Astrocyte of the cerebellum (primary cell): ENCODE data around the gene ARF1.

Experiments
- DNase-seq: peaks from one replicate; pipeline ENCODE4 v3.0.0-alpha.2; 2011; ENCODE audit warnings: low read depth
- H3K4me3 ChIP-seq: 2 replicates; pipeline ENCODE4 v1.5.1; 2011; ENCODE audit warnings: mild to moderate bottlenecking, low read depth, low read length, moderate library complexity
- in situ Hi-C: cut with HindIII; loops from 2 replicates; pipeline ENCODE4 v1.10.0; 2017; ENCODE audit warnings: low sequenced_read_pairs
- TF ChIP-seq, protein P1 (sequence below): IDR thresholded peaks from 2 replicates; pipeline ENCODE4 v1.5.1; 2012; ENCODE audit warnings: low read length, low read depth, moderate library complexity, mild to moderate bottlenecking; ENCODE audit errors: missing control alignments

ARF1 gene

DNA sequence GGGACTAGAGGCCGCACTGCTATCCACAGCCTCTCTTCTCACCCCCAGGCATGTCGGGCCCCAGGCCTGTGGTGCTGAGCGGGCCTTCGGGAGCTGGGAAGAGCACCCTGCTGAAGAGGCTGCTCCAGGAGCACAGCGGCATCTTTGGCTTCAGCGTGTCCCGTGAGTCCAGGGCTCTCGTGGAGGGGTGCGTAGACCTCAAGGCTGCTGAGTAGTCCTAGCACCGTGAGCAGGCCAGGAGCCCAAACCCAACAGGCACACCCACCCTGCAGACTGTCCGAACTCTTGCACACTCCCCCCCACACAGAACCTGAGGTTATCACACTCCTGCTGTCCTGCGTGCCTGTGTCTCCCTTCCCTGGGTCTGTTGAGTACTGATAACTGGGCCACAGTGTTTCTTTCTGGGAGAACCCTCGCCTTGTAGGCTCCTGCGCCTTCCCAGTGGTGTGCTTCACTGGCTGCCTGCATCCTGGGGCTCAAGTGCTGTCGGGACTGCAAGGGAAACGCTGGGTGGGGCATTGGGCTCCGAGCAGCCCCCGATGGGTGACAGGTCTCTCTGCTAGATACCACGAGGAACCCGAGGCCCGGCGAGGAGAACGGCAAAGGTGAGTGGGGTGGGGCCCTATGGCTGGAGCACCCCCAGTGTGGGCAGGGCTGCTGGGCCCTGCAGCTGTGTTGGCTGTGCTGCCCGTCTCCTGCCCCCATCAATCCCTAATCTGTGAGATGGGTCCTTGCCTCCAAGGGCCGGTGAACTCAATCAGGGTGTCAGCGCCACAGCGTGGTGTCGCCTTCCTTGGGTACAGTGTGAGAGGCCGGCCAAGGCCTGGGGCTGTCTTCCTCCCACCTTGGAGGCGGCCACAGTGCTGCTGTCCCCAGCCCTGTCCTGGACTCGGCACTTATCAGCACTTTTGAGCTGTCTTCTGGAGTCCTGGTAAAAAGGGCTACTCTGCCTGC lies 63.2 kb downstream of the ARF1 start:
- in situ Hi-C loops, result no loop called here
- DNase-seq, result no peak
- H3K4me3 ChIP-seq, result no peak overlapping the region
- TF ChIP-seq, protein P1, sequence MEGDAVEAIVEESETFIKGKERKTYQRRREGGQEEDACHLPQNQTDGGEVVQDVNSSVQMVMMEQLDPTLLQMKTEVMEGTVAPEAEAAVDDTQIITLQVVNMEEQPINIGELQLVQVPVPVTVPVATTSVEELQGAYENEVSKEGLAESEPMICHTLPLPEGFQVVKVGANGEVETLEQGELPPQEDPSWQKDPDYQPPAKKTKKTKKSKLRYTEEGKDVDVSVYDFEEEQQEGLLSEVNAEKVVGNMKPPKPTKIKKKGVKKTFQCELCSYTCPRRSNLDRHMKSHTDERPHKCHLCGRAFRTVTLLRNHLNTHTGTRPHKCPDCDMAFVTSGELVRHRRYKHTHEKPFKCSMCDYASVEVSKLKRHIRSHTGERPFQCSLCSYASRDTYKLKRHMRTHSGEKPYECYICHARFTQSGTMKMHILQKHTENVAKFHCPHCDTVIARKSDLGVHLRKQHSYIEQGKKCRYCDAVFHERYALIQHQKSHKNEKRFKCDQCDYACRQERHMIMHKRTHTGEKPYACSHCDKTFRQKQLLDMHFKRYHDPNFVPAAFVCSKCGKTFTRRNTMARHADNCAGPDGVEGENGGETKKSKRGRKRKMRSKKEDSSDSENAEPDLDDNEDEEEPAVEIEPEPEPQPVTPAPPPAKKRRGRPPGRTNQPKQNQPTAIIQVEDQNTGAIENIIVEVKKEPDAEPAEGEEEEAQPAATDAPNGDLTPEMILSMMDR, result no peak

DNA sequence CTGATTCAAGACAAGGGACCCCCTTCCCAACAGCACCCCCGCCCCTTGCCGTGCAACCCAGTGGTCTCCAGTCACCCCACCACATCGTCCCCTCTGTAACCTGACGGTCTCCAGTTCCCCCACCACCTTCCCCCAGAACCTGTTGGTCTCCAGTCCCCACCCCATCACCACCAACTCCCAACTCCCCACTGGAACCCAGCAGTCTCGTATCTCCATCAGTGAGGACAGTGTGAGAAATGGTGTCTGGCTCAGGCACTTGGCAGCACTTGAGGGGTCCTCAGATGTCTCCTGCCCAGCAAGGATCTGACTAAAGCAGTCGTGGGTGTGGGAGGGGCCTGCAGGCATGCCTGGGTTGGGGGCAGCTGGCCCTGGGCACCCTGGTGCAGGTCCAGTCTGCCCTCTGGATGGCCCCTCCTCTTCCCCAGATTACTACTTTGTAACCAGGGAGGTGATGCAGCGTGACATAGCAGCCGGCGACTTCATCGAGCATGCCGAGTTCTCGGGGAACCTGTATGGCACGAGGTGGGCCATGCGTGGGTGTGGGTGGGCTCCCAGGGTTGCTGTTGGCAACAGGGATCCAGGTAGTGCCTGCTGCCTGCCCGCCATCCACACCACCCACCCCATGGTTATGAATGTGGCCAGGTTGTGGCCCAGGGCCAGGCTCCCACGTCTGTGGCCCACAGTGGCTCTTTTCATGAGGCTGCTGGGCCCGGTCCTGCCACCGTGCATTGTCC lies 64.1 kb downstream of the ARF1 start:
- in situ Hi-C loops, result no loop called here
- no peak for DNase-seq
- TF ChIP-seq, protein P1, result no peak
- H3K4me3 ChIP-seq, result no peak overlapping the region

DNA sequence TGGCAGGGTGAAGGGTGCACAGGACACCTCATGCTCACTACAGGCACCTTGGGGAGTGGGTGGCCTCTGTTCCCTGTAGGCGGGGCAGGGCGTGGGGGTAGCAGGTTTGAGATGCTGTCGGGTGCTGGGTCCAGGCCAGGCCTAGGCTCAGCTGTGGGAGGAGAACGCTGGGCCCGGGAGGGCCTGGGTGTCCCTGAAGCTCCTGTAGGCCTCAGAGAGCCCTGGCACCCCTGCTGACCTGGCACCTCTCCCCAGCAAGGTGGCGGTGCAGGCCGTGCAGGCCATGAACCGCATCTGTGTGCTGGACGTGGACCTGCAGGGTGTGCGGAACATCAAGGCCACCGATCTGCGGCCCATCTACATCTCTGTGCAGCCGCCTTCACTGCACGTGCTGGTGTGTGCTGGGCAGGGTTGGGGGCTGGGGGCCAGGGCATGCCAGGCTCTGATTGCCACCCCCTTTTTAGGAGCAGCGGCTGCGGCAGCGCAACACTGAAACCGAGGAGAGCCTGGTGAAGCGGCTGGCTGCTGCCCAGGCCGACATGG lies 64.7 kb downstream of the ARF1 start:
- no peak overlapping the region for H3K4me3 ChIP-seq
- TF ChIP-seq, protein P1, result no peak
- DNase-seq, result no peak
- in situ Hi-C loops, result no loop called here

DNA sequence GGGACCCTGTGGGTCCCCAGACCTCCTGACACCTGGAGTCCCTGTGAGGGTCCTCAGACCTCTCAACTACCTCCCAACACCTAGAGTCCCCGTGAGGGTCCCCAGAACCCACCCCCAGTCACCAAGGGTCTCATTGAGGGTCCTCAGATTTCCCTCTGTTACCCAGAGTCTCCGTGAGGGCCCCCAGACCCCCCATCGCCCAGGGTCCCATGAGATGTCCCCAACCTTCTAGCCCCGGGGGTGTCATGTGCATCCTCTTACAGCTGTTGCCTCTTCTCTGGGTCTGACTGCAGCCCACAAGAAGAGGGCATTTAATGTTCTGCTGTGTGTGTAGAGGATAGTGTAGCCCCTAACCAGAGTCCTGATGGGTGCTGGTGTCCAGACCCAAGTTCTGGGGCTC lies 65.3 kb downstream of the ARF1 start:
- in situ Hi-C loops, result no loop called here
- TF ChIP-seq, protein P1, result no peak
- DNase-seq, result no peak
- H3K4me3 ChIP-seq, result no peak overlapping the region

DNA sequence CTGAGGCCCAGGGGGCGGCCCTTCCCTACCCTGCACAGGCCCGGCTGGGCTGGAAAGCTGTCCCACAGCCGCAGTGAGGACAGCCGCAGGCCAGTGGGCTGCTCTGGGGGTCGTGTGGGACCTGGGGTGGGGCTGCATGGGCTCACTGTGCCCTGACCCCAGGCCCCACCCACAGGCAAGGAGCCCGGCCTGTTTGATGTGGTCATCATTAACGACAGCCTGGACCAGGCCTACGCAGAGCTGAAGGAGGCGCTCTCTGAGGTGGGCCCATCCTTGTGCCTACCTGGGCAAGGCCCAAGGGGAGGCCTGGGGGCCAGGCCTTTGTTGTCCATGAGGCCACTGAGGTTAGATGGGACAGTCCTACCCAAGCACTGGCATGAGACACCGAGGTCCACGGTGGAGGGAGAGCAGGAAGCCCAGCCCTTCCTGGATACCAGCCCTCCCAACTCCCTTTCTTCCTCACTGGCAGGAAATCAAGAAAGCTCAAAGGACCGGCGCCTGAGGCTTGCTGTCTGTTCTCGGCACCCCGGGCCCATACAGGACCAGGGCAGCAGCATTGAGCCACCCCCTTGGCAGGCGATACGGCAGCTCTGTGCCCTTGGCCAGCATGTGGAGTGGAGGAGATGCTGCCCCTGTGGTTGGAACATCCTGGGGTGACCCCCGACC lies 65.8 kb downstream of the ARF1 start:
- no peak for DNase-seq
- TF ChIP-seq, protein P1, result no peak
- no peak overlapping the region for H3K4me3 ChIP-seq
- in situ Hi-C loops, result no loop called here
